ENCODE data around the gene CISH.
A peak's percentile ranks its signal among the peaks of the same experiment; 100 is the strongest.

The CISH gene

GRCh38 chr3:50583897-50584296, 27.7 kb downstream of the CISH start:
- no peaks in the 10 kb centered on the region; the same call in 1 of the 2 replicates for H3K36me3 ChIP-seq
- H3K9me3 ChIP-seq (ENCODE audit: severe bottlenecking) = no peaks in the 10 kb centered on the region
- no peak overlapping the region for H3K4me3 ChIP-seq (ENCODE audit: low read depth, low read length)
- no peak overlapping the region for H3K27ac ChIP-seq
- no peaks in the 10 kb centered on the region for H3K27me3 ChIP-seq (ENCODE audit: insufficient read depth, low read depth, severe bottlenecking)
- no peak for TF ChIP-seq CTCF (IDR thresholded peaks at IDR 0.05; ENCODE audit: low read depth, low read length)
- DNase-seq = no peak

GRCh38 chr3:50582083-50582482, 29.5 kb downstream of the CISH start:
- no peak overlapping the region for H3K27ac ChIP-seq
- no peaks in the 10 kb centered on the region; the same call in 1 of the 2 replicates for H3K36me3 ChIP-seq
- no peaks in the 10 kb centered on the region for H3K9me3 ChIP-seq (ENCODE audit: severe bottlenecking)
- no peak for DNase-seq
- H3K27me3 ChIP-seq (ENCODE audit: insufficient read depth, low read depth, severe bottlenecking) = no peaks in the 10 kb centered on the region
- H3K4me3 ChIP-seq (ENCODE audit: low read depth, low read length) = no peak overlapping the region
- TF ChIP-seq CTCF (IDR thresholded peaks at IDR 0.05; ENCODE audit: low read depth, low read length) = no peak

GRCh38 chr3:50581459-50581842, 30.1 kb downstream of the CISH start:
- Histone ChIP-seq H3K4me3 (ENCODE audit: low read depth, low read length) (no peak overlapping the region), H3K27me3 (ENCODE audit: insufficient read depth, low read depth, severe bottlenecking) (no peaks in the 10 kb centered on the region), H3K27ac (no peak overlapping the region), H3K36me3 (no peaks in the 10 kb centered on the region; the same call in 1 of the 2 replicates), H3K9me3 (ENCODE audit: severe bottlenecking) (no peaks in the 10 kb centered on the region)
- DNase-seq = no peak
- TF ChIP-seq CTCF (IDR thresholded peaks at IDR 0.05; ENCODE audit: low read depth, low read length) = no peak

- Histone ChIP-seq H3K4me3 (ENCODE audit: low read depth, low read length) (no peak overlapping the region), H3K36me3 (no peaks in the 10 kb centered on the region; the same call in 1 of the 2 replicates), H3K9me3 (ENCODE audit: severe bottlenecking) (no peaks in the 10 kb centered on the region), H3K27ac (no peak overlapping the region; the same call in none of the 2 replicates), H3K27me3 (ENCODE audit: insufficient read depth, low read depth, severe bottlenecking) (no peaks in the 10 kb centered on the region)
- DNase-seq = no peak
- TF ChIP-seq CTCF (IDR thresholded peaks at IDR 0.05; ENCODE audit: low read depth, low read length) = peak; percentile 22; the same call in 1 of the 2 replicates
Measured at GRCh38 chr3:50580683-50581458, 30.7 kb downstream of the CISH start.

GRCh38 chr3:50577348-50577747, 34.2 kb downstream of the CISH start:
- peak overlapping the region; percentile 80 for H3K27ac ChIP-seq
- no peaks in the 10 kb centered on the region for H3K27me3 ChIP-seq (ENCODE audit: insufficient read depth, low read depth, severe bottlenecking)
- H3K9me3 ChIP-seq (ENCODE audit: severe bottlenecking) = no peaks in the 10 kb centered on the region
- no peak for DNase-seq
- H3K36me3 ChIP-seq = no peaks in the 10 kb centered on the region; the same call in 1 of the 2 replicates
- no peak for TF ChIP-seq CTCF (IDR thresholded peaks at IDR 0.05; ENCODE audit: low read depth, low read length)
- H3K4me3 ChIP-seq (ENCODE audit: low read depth, low read length) = no peak overlapping the region
